ENCODE results near the gene MAP2K4.

MAP2K4 gene

DNA sequence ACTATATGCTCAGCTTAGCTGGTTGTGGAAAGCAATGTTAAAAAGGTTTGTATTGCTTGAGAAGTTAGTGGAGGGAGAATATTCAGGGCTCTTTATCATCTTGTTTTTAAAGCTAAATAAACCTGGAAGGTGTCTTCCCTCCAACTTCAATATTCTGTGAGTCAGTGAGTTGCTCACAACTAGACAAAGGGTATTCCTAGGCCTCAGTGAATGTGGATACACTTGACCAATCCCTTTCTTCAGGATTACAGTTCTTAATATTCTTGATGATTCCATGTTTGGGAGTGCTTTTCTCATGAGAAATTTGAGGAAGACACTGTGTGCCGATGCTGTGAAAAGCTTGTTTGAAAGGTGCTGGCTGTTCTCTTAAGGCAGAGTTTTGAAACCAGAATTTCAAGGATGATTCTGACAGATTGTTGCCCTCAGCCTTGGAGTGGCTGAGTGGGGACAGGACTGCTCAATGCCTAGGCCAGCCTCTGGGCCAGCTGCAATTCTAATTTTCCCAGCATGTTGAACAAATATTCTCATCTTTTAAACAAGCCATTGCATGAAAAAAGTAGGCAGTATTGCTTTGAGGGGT, 30.1 kb downstream of the MAP2K4 start:
- peaks cover 32% of the 10 kb centered on the region for H3K4me1 ChIP-seq (ENCODE audit: insufficient read depth, low read length)

GRCh38 chr17:12053552-12053951, 32.9 kb downstream of the MAP2K4 start:
- no peaks in the 10 kb centered on the region for H3K36me3 ChIP-seq (ENCODE audit: insufficient read depth, low read length)
- peaks cover 24% of the 10 kb centered on the region; the same call in 1 of the 2 replicates for H3K4me1 ChIP-seq (ENCODE audit: insufficient read depth, low read length)

More for the DNA sequence above, 30.1 kb downstream of the MAP2K4 start:
- Histone ChIP-seq H3K9ac (ENCODE audit: low read depth, low read length) (no peak overlapping the region), H3K36me3 (ENCODE audit: insufficient read depth, low read length) (no peaks in the 10 kb centered on the region), H3K9me3 (ENCODE audit: control insufficient read depth, insufficient read depth, low read length) (no peaks in the 10 kb centered on the region)

DNA sequence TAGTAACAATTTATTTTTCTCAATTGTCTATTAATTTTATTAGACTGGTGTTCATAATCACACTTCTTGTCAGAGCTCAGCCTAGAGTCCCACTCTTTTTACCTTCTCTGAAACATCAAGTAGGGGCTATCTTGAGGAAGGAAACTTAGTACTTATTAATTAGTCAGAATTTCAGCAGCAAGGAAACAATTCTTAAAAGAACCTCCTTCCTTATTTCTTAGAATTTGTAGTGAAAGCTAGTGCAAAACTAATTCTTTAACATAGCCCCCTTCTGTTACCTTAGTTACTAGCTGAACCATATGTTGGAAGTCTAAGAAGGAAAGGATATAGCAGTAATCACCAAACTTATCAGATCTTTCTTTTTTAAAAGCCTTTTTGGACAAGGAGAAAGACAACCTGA, 35.2 kb downstream of the MAP2K4 start:
- Histone ChIP-seq H3K9ac (ENCODE audit: low read depth, low read length) (no peak overlapping the region), H3K9me3 (ENCODE audit: control insufficient read depth, insufficient read depth, low read length) (no peaks in the 10 kb centered on the region), H3K4me1 (ENCODE audit: insufficient read depth, low read length) (peaks cover 14% of the 10 kb centered on the region; the same call in 1 of the 2 replicates), H3K36me3 (ENCODE audit: insufficient read depth, low read length) (no peaks in the 10 kb centered on the region)

More at GRCh38 chr17:12053552-12053951, 32.9 kb downstream of the MAP2K4 start:
- no peak overlapping the region for H3K9ac ChIP-seq (ENCODE audit: low read depth, low read length)
- no peaks in the 10 kb centered on the region for H3K9me3 ChIP-seq (ENCODE audit: control insufficient read depth, insufficient read depth, low read length)

GRCh38 chr17:12057520-12057919, 36.8 kb downstream of the MAP2K4 start:
- Histone ChIP-seq H3K36me3 (ENCODE audit: insufficient read depth, low read length) (no peaks in the 10 kb centered on the region), H3K4me1 (ENCODE audit: insufficient read depth, low read length) (peaks cover 12% of the 10 kb centered on the region; the same call in 1 of the 2 replicates), H3K9ac (ENCODE audit: low read depth, low read length) (no peak overlapping the region), H3K9me3 (ENCODE audit: control insufficient read depth, insufficient read depth, low read length) (no peaks in the 10 kb centered on the region)

DNA sequence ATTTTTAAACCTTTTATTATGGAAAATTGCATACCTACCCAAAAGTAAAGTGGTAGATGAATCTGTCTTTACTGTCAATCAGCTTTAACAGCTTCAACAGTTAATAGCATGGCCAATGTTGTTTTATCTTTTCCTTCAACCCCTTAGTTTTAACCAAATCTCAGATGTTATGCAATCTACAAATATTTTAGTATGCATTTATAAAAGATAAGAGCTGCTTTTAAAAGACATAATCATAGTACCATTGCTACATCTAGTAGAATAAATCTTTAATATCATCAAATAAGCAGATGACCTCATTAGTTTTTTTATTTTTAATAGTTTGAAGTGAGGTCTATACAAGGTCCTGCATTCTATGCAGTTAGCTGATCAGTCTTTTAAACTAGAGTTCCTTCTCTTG, 37.9 kb downstream of the MAP2K4 start:
- H3K9me3 ChIP-seq (ENCODE audit: control insufficient read depth, insufficient read depth, low read length) = no peaks in the 10 kb centered on the region
- H3K4me1 ChIP-seq (ENCODE audit: insufficient read depth, low read length) = peaks cover 12% of the 10 kb centered on the region; the same call in 1 of the 2 replicates
- no peak overlapping the region for H3K9ac ChIP-seq (ENCODE audit: low read depth, low read length)
- no peaks in the 10 kb centered on the region for H3K36me3 ChIP-seq (ENCODE audit: insufficient read depth, low read length)

GRCh38 chr17:12062249-12062648, 41.6 kb downstream of the MAP2K4 start:
- no peaks in the 10 kb centered on the region for H3K9me3 ChIP-seq (ENCODE audit: control insufficient read depth, insufficient read depth, low read length)
- H3K4me1 ChIP-seq (ENCODE audit: insufficient read depth, low read length) = no peaks in the 10 kb centered on the region; the same call in 1 of the 2 replicates
- H3K9ac ChIP-seq (ENCODE audit: low read depth, low read length) = no peak overlapping the region
- no peaks in the 10 kb centered on the region for H3K36me3 ChIP-seq (ENCODE audit: insufficient read depth, low read length)

GRCh38 chr17:12064395-12064794, 43.7 kb downstream of the MAP2K4 start:
- no peak overlapping the region for H3K9ac ChIP-seq (ENCODE audit: low read depth, low read length)
- H3K4me1 ChIP-seq (ENCODE audit: insufficient read depth, low read length) = no peaks in the 10 kb centered on the region; the same call in 1 of the 2 replicates
- no peaks in the 10 kb centered on the region for H3K36me3 ChIP-seq (ENCODE audit: insufficient read depth, low read length)
- H3K9me3 ChIP-seq (ENCODE audit: control insufficient read depth, insufficient read depth, low read length) = no peaks in the 10 kb centered on the region

- Histone ChIP-seq H3K4me1 (ENCODE audit: insufficient read depth, low read length) (no peaks in the 10 kb centered on the region; the same call in 1 of the 2 replicates), H3K9ac (ENCODE audit: low read depth, low read length) (no peak overlapping the region), H3K9me3 (ENCODE audit: control insufficient read depth, insufficient read depth, low read length) (no peaks in the 10 kb centered on the region), H3K36me3 (ENCODE audit: insufficient read depth, low read length) (no peaks in the 10 kb centered on the region)
These were observed 46.8 kb downstream of the MAP2K4 start for GRCh38 chr17:12067485-12067884.

DNA sequence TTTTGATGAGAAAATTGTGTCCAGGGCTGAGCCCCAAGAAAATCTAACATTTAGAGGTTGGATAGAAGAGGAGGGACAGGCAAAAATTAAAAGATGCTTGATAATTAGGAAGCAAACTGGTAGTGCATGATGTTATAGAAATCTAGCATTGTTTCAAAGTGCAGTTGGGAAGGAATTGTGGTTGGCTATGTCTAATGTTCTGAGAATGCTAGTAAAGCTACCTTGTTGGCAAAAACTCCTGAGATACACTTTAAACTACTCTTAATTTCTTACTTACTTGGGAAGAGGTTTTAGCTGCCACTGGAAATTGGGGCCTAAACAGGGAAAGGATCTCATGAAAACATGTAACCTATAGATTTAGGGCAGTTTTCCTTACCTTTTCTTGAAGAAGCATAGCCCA, 48.3 kb downstream of the MAP2K4 start:
- no peaks in the 10 kb centered on the region; the same call in 1 of the 2 replicates for H3K4me1 ChIP-seq (ENCODE audit: insufficient read depth, low read length)
- no peak overlapping the region for H3K9ac ChIP-seq (ENCODE audit: low read depth, low read length)
- no peaks in the 10 kb centered on the region for H3K36me3 ChIP-seq (ENCODE audit: insufficient read depth, low read length)
- H3K9me3 ChIP-seq (ENCODE audit: control insufficient read depth, insufficient read depth, low read length) = no peaks in the 10 kb centered on the region

DNA sequence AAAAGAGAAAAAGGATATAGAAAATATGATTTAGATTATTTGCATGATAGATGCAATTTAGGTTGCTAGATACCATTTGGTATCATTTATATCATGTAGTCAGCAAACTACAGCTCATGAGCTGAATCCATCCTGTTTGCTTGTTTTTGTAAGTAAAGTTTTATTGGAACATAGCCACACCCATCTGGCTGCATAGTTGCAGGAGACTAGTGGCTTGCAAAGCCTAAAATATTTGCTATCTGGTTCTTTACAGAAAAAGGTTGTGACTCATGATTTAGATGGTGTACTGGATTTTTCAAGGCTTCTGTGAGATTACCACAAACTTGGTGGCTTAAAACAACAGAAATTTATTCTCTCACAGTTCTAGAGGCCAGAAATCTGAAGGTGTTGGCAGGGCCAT, 49.9 kb downstream of the MAP2K4 start:
- Histone ChIP-seq H3K9ac (ENCODE audit: low read depth, low read length) (no peak overlapping the region), H3K36me3 (ENCODE audit: insufficient read depth, low read length) (no peaks in the 10 kb centered on the region), H3K9me3 (ENCODE audit: control insufficient read depth, insufficient read depth, low read length) (no peaks in the 10 kb centered on the region), H3K4me1 (ENCODE audit: insufficient read depth, low read length) (no peaks in the 10 kb centered on the region; the same call in 1 of the 2 replicates)

DNA sequence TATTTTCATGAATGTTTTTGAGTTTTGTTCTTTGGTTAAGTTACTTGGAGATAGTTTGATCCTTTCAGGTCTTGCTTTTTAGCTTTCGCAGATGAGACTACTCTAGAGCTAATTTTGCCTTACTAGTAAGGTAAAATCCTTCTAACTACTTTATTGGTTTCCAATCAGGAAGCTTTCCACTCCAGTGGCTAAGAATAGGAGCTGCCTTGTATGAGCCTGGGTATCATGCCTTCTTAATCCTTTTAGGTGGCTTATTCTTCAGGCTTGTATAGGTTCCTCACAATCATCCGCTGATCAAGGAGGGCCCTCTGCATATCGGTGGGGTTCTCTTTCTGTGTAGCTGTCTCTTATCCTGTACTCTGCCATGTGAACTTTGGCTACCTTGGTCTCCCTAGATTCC, 53.7 kb downstream of the MAP2K4 start:
- H3K9ac ChIP-seq (ENCODE audit: low read depth, low read length) = no peak overlapping the region
- no peaks in the 10 kb centered on the region for H3K4me1 ChIP-seq (ENCODE audit: insufficient read depth, low read length)
- no peaks in the 10 kb centered on the region for H3K9me3 ChIP-seq (ENCODE audit: control insufficient read depth, insufficient read depth, low read length)
- 0 out of 2 replicates have a peak, but pooled peaks cover 4% of the 10 kb centered on the region for H3K36me3 ChIP-seq (ENCODE audit: insufficient read depth, low read length)

DNA sequence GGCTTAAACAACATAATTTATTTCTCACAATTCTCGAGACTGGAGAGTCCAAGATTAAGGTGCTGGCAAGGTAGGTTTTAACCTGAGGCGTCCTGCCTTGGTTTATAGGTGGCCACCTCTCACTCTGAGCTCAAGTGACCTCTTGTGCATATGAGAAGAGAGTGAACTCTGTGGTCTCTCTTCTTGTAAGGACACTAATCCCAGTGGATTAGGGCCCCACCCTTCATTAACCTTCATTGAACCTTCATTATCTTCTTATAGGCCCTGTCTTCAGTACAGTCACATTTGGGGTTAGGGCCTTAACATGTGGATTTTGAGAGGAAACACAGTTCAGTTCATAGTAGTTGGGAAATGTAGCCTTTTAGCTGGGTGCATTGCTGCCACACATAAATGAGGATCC, 57.1 kb downstream of the MAP2K4 start:
- H3K36me3 ChIP-seq (ENCODE audit: insufficient read depth, low read length) = 0 out of 2 replicates have a peak, but pooled peaks cover 4% of the 10 kb centered on the region
- H3K9ac ChIP-seq (ENCODE audit: low read depth, low read length) = no peak overlapping the region
- H3K9me3 ChIP-seq (ENCODE audit: control insufficient read depth, insufficient read depth, low read length) = no peaks in the 10 kb centered on the region
- H3K4me1 ChIP-seq (ENCODE audit: insufficient read depth, low read length) = no peaks in the 10 kb centered on the region

GRCh38 chr17:12078791-12079190, 58.1 kb downstream of the MAP2K4 start:
- H3K4me1 ChIP-seq (ENCODE audit: insufficient read depth, low read length) = no peaks in the 10 kb centered on the region
- H3K9me3 ChIP-seq (ENCODE audit: control insufficient read depth, insufficient read depth, low read length) = no peaks in the 10 kb centered on the region
- 0 out of 2 replicates have a peak, but pooled peaks cover 4% of the 10 kb centered on the region for H3K36me3 ChIP-seq (ENCODE audit: insufficient read depth, low read length)
- no peak overlapping the region for H3K9ac ChIP-seq (ENCODE audit: low read depth, low read length)

GRCh38 chr17:12081720-12082119, 61.0 kb downstream of the MAP2K4 start:
- Histone ChIP-seq H3K9me3 (ENCODE audit: control insufficient read depth, insufficient read depth, low read length) (no peaks in the 10 kb centered on the region), H3K36me3 (ENCODE audit: insufficient read depth, low read length) (0 out of 2 replicates have a peak, but pooled peaks cover 4% of the 10 kb centered on the region), H3K9ac (ENCODE audit: low read depth, low read length) (no peak overlapping the region), H3K4me1 (ENCODE audit: insufficient read depth, low read length) (no peaks in the 10 kb centered on the region)

GRCh38 chr17:12085076-12085949, 64.6 kb downstream of the MAP2K4 start:
- no peaks in the 10 kb centered on the region for H3K36me3 ChIP-seq (ENCODE audit: insufficient read depth, low read length)
- no peaks in the 10 kb centered on the region for H3K4me1 ChIP-seq (ENCODE audit: insufficient read depth, low read length)
- H3K9me3 ChIP-seq (ENCODE audit: control insufficient read depth, insufficient read depth, low read length) = no peaks in the 10 kb centered on the region
- H3K9ac ChIP-seq (ENCODE audit: low read depth, low read length) = no peak overlapping the region

Data from ES-I3 (cell line).